DMS 273 (cell line): ENCODE results near the gene PPP3R2.

Experiments used
- DNase-seq: peaks from one replicate; lab custom pipeline; 2025; ENCODE audit not compliant: unreplicated experiment; lab: John Stamatoyannopoulos, UW

PPP3R2 gene, protein sequence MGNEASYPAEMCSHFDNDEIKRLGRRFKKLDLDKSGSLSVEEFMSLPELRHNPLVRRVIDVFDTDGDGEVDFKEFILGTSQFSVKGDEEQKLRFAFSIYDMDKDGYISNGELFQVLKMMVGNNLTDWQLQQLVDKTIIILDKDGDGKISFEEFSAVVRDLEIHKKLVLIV

DNA sequence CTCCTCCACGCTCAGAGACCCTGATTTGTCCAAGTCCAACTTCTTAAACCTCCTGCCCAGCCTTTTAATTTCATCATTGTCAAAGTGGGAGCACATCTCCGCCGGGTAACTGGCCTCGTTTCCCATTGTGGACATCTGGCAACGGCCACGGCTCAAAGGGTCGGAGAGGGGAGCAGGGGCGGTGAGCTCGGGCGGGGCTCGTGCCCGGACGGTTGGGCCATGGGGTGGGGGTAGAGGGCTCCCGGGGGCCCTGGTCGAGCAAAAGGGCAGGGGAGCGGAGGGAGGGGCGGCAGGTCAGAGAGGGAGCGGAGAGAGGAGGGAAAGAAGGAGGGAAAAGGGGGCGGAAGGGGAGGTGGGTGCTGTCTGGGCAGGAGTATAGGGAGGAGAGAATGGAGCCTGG is at the start of gene PPP3R2:
PPP3R2 (minus strand) TSS at position 174 of the 400 bp plus-strand sequence; CDS start at position 126, 48 bp downstream.
- no peak for DNase-seq

DNA sequence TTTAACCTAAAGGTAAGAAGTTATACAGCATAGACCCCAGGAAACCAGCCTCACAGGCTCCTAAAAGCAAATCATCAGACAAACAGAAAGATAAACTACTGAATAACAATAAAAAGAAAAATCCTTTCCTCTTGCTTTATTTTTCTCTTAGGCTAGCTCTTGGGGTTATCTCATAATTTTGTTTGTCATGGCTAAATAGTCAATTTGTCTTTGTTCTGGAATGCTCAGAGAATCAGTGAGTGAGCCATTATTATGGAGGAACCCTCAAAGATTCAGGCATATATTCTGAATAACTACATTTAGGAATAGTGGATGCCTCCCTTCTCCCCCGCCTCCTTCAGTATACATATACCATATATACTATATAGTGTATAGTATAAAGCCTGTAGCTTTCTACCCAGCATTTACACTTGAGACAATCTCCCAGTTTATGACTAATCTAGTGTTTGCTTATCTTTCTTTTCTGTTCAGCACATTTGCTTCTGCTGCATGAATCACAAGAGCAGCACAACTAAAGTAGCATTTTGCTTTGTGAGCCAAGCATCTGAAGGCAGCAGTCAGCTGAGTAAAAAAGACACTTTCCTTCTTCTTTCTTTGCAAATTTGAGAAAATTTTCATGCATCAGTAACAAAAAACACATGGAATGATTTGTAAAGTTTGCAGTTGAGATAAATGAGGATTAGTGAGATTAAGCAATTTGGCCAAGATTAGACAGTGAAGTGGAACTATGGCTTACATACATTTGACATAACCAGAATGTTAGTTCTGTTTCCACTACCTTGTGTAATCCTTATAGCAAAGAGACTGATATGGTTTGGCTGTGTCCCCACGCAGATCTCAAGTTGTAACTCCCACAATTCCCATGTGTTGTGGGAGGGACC is 45.3 kb upstream of the PPP3R2 start:
- no peak for DNase-seq

DNA sequence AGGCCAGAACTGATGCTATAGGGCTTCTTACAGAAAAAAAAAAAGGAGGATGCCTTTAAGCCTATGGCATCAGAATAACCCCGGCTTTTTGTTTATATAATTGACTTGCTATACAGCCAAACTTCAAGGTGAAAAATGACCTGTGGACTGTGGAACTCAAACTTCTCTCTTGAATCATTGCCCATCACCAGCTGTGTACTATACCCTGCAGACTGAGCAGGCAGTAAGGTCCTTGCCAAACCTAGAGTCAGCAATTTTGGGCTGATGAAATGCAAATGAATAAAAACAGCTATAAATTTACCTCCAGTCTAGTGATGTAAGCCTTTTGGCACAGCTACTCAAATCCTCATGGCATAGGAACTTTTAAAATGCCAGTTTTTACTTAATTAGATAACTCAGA is 44.5 kb upstream of the PPP3R2 start:
- DNase-seq: peak; percentile 2

DNA sequence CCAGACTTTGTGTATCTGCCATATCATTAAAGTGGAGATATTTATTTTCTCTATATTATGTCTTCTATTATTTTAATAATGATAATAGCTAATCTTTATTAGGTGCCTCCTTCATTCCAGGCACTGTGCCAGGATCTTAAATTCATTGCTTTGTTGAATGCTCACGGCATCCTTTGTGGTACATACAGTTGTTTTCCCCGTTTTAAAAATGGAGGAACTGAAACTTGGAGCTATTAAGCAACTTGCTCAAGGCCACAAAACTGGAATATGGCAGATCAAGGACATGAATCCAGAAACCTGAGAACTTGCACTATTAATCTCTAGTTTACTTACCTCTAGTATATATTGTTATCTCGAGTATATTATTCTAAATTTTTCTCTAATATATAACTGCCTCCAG is 41.5 kb upstream of the PPP3R2 start:
- DNase-seq: no peak

DNA sequence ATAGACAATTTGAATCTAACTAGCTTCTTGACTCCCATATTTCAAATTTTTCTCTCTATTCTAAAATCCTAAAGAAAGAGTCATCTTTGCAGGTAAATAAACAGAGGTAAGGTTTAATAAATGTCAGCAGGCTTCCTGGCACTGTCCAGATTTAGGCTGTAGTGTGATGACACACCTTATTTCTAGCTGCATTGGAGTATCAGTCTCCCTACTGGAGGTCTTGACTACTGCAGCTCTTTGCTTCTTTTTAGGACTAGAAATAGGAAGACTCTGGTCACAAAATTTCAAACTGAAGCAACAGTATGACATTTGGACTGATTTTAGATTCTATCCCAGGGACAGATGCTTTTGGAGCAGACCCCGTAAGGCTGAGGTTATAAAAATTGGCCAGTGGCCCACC is 40.7 kb upstream of the PPP3R2 start:
- peak; percentile 5 for DNase-seq

DNA sequence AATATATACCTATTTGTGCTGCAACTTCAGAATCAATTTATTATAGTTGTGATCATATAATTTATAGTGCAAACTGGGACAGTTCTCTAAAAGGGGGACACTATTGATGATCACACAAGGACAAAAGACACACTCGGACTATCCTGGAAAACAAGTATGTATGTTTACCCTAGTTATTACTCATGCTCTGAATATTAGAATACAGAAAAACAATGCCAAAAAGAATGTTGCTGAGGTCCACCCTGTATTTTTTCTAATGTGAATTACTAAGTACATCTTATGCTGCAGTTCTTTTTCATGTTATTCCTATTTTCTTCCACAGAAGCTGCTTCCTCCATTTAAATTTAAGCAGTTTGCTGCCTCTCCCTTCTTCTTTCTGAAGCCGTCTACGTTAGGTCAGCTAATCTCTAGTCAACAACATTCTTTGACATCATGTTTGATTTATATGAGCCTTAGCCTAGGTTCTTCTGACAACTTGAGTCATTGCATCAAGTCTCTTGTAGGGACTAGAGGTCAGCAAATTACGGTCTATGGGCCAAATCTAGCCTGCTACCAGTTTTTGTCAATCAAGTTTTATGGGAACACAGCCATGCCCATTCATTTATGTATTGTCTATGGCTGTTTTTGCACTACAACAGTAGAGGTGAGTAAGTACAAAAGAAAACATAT is 40.1 kb upstream of the PPP3R2 start:
- no peak for DNase-seq

DNA sequence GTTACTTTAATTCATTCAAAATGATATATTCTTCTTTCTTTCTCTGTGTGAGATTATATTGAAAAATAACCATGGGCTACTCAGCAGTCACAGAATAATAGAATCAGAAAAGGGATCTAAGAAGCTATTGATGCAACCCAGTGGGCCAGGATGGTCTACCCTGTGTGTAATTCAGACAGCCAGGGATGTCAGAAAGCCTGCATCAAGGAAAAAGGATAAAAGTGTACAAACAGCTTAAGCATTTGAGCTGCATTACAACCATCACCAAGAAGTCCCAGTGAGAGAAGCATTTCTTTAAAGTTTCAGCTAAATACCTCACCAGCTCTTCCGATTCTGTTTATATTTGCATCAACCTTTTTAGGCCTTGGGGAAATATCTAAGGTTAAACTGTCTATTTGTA is 37.8 kb upstream of the PPP3R2 start:
- no peak for DNase-seq

DNA sequence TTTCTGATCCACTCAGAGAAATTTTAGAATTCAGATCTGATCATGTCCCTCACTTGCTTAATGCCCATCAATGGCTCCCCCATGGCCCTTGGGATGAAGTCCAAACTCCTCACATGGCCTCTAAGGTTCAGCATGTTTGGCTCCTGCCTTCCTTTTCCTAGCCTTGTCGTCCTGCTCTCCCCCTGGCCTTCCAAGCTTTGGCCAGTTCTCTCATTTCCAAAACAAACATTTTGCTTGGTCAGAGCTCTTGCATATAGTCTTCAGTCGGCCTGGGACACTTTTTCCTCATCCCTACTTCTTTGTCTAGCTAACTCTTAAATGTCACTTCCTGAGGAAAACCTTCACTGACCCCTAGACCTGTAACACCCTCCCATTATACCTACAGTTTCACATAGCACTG is 37.1 kb upstream of the PPP3R2 start:
- DNase-seq: no peak

DNA sequence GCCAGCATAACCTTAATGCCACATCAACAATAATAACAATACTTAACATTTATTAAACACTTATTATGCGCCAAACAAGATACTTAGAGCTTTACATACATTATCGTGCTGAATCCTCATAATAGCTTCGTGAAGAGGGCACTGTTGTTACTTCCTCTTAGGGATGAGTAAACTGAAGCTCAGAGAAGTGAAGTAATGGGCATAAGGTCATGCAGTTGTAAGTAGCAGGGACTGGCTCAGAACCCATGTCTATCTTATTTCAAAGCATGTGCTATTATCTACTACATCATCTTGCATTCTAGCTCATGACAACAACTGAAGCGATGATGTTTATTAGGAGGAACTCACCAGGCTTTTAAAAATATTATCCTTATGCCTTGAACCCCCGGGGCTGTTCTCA is 34.9 kb upstream of the PPP3R2 start:
- no peak for DNase-seq

DNA sequence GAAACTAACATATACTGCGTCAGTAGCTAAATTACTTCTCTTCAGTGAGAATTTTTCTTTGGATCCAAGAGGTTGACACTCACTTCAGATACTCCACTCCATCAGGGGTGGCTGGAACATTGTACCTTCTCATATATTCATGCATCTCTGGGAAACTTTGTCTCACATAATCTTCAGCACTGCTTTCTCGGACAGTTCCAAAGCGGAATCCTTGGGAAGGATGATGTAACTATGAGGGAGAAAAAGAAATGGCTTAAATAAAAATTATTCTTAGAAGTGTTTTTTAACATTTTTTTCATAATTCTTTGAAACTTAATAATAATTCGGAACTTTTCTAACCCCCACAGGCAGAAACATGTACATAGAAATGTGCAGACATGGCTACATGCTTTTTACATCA is 33.4 kb upstream of the PPP3R2 start:
- peak; percentile 5 for DNase-seq

DNA sequence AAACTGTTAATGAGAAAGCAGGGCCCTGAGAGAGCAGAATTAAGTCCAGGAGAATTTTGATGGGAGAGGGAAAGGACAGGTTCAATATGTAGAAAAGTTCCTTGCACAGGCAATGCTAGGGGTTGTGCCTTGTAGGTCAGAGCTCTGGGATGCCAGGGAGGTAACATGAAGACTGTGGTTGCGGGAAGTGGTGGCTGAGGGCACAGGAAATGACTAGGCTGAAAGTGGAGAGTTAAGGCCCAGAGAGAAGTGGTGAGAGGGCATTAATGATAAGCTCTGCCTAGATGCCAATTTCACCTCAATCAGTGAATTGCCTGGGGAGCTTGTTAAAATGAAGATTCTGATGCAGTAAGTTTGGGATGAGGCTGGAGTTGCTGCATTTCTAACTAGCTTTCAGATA is 31.5 kb upstream of the PPP3R2 start:
- DNase-seq: no peak

DNA sequence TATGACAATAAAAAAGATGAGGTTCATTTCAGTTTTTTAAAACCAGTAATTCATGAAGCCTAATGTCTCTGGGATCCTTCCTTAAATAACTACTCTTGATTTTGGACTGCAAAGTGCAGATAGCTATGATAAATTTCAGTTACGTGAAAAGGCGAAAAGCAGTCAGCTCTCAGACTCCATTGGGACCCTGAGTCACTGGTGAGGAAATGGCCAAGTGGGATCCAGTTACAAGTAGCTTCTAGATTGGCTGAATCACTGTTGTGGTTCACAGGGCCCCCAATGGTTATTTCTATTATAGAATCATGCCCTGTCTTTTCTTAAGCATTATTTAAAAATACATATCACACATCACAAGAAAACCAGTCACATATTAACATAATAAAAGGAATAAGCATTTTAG is 31.1 kb upstream of the PPP3R2 start:
- DNase-seq: no peak

DNA sequence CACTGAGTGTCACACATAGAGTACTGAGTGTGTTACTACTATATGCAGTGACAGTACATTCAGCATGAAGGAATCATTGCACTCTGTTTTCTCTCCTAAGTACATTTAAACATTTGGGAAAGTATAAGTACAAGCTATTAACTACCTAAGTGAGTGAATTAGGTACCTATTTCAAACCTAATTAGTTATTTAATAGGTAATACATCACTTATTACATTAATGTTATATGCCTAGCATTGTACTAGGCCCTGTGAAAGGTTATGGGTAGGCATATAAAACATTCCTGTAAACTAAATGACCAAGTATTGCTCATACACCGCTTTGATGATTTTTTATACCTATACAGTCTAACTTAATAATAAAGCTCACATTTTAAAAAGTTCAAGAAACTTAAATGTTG is 25.7 kb upstream of the PPP3R2 start:
- DNase-seq: no peak

DNA sequence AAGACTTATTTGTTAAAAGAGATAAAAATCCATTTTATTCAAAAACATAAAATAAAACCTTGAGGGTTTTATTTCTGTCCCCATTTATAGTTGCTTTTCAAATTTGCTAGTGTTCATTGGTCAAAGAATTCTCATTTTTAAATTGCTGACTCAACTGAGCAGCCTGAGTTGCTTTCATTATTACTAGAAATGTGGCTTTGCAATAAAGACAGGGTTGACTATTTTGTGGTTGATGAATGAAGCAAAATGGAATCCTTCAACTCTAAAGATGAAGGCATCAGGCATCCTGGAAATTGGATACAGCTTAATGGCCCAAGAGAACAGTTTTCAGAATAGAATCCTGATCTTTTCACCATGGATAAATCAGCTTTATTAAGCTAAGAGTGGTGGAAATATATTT is 23.9 kb upstream of the PPP3R2 start:
- no peak for DNase-seq

DNA sequence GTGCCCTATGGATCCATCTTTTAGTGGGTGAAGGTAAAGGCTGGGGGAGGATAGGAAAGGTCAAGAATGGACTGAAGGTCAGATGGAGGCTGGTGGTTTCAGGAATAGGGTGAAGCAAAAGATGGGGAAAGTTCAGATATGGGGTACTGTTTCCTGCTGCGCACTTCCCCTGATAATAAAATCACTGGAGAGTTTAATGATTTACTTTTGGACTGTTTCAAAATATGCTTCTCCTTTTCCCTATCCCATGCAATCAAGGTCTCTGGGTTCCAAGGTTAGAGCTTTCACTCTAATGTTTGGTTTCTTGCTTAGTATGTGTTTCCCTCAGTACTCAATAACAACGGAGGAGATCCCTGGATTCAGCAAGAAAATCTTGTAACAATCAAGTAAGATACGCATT is 10.8 kb upstream of the PPP3R2 start:
- DNase-seq: no peak

DNA sequence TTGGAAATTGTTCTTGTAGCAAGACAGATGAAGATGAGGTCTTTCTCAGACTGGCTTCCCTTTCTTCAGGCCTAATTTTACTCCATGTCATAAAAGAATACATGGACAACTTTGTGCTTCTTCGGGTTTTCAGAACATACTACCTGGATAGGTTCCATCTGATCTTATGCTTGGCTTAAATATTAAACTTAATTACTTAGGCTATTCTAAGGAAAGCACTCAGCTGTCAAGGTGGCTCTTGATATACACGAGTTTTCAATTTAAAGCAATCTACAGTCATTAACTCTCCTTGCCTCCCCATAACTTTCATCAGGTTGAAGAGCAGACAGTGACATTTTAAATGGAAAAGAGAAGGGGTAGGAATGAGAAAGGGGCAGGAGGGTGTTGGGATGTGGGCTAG is 9.5 kb upstream of the PPP3R2 start:
- DNase-seq: no peak

DNA sequence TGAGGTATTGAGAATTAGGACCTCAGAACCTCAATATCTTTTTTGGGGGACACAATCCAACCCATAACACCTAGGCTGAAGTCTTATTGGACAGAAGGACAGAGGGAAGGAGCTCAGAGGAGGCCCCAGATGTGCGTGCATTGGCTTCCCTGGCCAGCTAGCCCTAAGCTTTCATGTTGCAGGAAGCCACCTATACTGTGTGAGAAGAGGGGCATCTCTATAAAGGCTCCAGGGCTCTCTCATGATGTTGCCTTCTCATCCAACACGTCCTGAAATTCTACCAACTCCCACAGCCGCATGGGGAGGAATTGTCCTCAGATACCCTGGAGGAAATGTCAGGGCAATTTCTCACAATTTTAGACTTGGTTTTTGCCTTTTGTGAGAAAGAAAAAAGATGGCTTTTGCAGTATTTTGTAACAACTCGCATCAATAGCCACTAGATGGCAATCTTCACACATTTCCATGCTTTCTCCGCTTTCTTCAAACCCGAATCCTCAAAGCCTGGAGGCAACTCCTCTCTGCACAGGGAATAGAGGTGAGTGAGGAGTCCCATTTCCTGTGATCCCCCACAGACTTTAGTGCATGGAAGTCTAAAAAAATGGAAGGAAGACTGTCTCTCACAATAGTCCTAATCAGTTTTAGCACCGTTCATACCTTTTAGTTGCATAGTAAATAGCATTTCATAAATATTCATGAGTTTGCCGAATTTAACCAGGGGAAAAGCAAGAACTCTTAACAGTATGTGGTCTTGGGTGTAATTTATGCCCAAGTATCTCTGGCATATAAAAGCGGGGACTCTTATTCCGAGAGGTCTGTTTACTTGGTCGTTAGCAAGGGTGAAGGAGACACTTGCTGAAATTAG is 7.4 kb upstream of the PPP3R2 start:
- peak; percentile 83 for DNase-seq

DNA sequence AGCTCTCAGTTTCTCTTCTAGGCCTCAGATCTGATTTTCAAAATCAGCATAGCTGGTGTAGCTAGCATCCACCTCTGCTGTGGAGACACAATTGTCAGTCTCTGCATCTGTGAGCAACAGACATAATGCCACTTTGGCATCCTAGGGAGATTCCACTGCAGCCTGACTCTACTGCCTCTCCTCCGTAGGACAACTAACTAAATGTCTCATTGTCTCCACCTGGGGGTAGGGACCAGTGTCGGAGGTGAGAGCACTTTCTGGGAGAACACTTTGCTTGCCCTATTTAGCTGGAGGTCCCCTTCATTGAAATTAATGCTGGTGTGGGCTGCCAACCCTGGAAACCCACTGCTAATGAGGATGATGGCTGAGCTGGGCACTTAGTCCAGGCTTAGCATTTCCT is 1.4 kb downstream of the PPP3R2 start:
- no peak for DNase-seq

DNA sequence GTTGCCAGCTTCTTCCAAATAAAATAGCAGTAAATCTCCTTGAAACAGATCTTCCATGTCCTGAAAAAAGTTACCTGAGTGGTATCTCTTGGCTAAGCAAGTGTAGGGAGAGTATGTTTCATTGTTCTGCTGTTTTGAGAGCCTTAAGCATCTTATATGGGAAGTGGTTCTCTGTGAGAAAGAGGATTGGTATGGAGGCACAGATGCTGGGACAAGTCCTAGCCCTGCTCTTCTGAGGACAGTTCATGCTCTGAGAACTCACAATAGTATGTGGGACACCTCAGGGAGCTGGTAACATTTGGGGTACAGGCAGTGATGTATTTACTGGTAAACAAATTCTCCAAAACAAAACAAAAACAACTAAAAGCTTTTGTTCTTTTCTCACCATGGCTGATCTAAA is 2.0 kb downstream of the PPP3R2 start:
- no peak for DNase-seq

DNA sequence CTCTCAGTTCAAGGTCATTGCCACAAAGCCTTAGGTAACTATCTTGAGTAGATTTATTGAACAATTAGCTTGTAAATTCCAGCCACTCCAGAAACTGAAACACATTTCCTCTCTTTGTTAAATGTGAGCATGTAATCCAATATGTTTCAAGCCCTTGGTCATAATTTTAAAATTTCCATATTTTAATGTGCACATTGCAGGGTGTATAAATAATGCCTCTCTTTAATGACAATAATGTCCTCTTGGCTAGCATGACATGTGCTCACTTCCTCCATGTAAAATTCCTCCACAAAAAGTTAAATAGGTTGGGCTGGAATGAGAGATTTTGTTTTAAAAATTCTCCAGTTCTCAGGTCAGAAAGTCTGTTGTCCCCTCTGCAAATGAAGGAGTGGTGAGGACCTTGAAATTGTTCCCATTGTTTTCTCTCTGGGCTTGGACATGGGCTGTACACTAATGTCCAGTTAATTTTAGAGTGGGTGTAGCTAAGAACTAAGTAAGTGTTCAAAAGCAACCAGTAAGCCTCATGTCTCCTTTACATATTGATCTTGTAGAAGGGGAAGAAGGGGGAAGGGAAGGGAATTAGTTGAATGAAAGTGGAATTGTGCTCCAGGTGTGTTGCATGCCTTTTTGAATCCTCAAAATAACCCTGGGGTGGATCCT is 2.9 kb downstream of the PPP3R2 start:
- DNase-seq: no peak

DNA sequence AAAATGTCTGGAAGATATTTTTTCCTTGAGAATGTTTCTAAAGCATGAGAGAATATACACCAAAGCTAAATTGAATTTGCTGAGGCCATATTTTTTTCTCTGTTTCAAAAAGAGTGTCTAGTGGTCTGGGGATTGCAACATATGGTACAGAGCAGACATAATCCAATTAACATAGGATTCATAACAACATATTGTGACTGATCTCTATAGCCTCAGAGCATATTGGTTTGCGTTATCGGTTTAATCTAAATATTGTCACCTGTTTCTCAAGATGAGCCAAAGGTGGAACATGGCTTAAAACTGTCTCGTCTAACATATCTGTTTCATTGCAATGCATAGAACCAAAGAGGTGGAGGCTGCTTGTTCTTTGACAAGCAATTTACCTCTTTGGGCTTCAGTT is 3.9 kb downstream of the PPP3R2 start:
- peak; percentile 51 for DNase-seq
